Progenitor cell of endocrine pancreas (in vitro differentiated cells): Measurements from ENCODE around the gene SEMA4D. TPM values are rescaled to one million over a fixed set of nuclear protein-coding genes. Genes with fewer than 3 reads are reported as not detected.

ENCODE experiments used
- DNase-seq: peaks from one replicate; pipeline ENCODE4 v3.0.0; 2021; ENCODE audit warnings: low spot score; ENCODE audit not compliant: unreplicated experiment
- H3K27ac Mint-ChIP-seq: 2 replicates; pipeline ENCODE4 v1.8.0; 2021; ENCODE audit warnings: mild to moderate bottlenecking, moderate library complexity, mixed read lengths
- H3K27me3 Mint-ChIP-seq: 2 replicates; pipeline ENCODE4 v1.8.0; 2021; ENCODE audit warnings: mixed read lengths
- H3K36me3 Mint-ChIP-seq: 2 replicates; pipeline ENCODE4 v1.8.0; 2022; ENCODE audit warnings: mixed read lengths; ENCODE audit not compliant: insufficient read depth
- H3K4me1 Mint-ChIP-seq: 2 replicates; pipeline ENCODE4 v1.8.0; 2021; ENCODE audit warnings: low read depth, mixed read lengths
- H3K4me3 Mint-ChIP-seq: 2 replicates; pipeline ENCODE4 v1.8.0; 2021; ENCODE audit warnings: low read depth, mild to moderate bottlenecking, moderate library complexity, mixed read lengths
- H3K9me3 Mint-ChIP-seq: 2 replicates; pipeline ENCODE4 v1.8.0; 2021; ENCODE audit warnings: low read depth, mixed read lengths
- CTCF ChIP-seq: fragments of 200-600 bp; sonication (generic); IDR thresholded peaks from one replicate; pipeline ENCODE4 v1.5.0; 2021; ENCODE audit warnings: antibody characterized with exemption, mild to moderate bottlenecking; ENCODE audit not compliant: unreplicated experiment
- total RNA-seq: library from RNA; stranded (reverse); gene quantifications from 2 replicates; pipeline ENCODE4 v1.2.1, GENCODE V29; 2021

The SEMA4D gene
- total RNA-seq, 1 donor from 2014 or later, result 63.1 TPM

DNA sequence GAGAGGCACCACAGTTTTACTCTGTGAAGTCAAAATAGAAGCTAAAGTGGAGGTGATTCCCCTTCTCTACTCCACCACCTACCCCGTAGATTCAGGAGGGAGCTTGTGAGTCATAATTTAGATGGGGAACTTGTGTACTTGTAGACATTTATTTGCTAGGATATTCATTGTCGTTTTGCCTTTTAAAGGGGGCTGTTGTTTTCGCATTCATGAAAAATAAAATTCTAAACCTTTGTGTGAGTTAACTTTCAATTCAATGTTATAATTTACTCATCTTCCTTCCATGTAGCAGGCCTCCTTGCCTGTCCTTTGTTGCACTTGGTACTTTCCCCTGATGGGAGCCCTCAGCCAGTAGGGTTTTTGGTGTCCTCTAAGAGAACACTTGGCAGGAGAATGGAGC lies 157.6 kb downstream of the SEMA4D start:
- no peak for DNase-seq
- TF ChIP-seq CTCF, result no peak
- Mint-ChIP-seq H3K27ac (no peak overlapping the region), H3K4me1 (no peaks in the 10 kb centered on the region), H3K9me3 (no peaks in the 10 kb centered on the region), H3K27me3 (no peaks in the 10 kb centered on the region), H3K36me3 (peaks cover 50% of the 10 kb centered on the region), H3K4me3 (no peak overlapping the region)

GRCh38 chr9:89339807-89340206 lies 158.1 kb downstream of the SEMA4D start:
- no peak for DNase-seq
- Mint-ChIP-seq H3K36me3 (peaks cover 52% of the 10 kb centered on the region), H3K4me1 (no peaks in the 10 kb centered on the region), H3K27ac (no peak overlapping the region), H3K27me3 (no peaks in the 10 kb centered on the region), H3K4me3 (no peak overlapping the region), H3K9me3 (no peaks in the 10 kb centered on the region)
- no peak for TF ChIP-seq CTCF

DNA sequence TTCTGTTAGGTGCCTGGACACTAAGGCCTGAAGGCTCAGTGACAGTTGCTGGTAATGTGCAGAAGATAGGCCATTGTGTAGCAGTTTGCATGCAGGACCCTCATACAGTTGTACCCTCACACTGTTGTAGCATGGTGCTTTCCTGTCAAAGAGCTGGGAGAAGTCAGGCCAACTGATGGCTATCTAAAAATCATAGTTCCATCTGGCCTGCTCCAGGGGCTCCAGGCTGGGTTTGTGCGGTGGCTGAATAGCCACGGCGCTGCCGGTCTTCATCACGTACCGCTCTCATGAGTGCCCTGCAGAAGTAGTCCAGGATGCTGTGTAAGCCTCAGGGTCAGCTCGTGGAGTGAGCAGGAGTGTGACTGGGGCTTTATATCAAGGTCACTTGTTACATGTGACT lies 167.4 kb downstream of the SEMA4D start:
- Mint-ChIP-seq H3K27ac (no peak overlapping the region), H3K9me3 (no peaks in the 10 kb centered on the region), H3K27me3 (no peaks in the 10 kb centered on the region), H3K36me3 (peaks cover 24% of the 10 kb centered on the region), H3K4me3 (no peak overlapping the region), H3K4me1 (no peaks in the 10 kb centered on the region)
- TF ChIP-seq CTCF, result no peak
- DNase-seq, result no peak

- no peak overlapping the region for H3K4me3 Mint-ChIP-seq
- TF ChIP-seq CTCF, result no peak
- no peaks in the 10 kb centered on the region for H3K27me3 Mint-ChIP-seq
- peaks cover 2% of the 10 kb centered on the region for H3K4me1 Mint-ChIP-seq
- H3K9me3 Mint-ChIP-seq, result no peaks in the 10 kb centered on the region
- H3K36me3 Mint-ChIP-seq, result peaks cover 24% of the 10 kb centered on the region
- H3K27ac Mint-ChIP-seq, result no peak overlapping the region
- no peak for DNase-seq
Measured at GRCh38 chr9:89329917-89330316, 168.0 kb downstream of the SEMA4D start.

GRCh38 chr9:89328064-89328463 lies 169.8 kb downstream of the SEMA4D start:
- no peak overlapping the region for H3K4me3 Mint-ChIP-seq
- no peak for TF ChIP-seq CTCF
- DNase-seq, result no peak
- peaks cover 10% of the 10 kb centered on the region for H3K36me3 Mint-ChIP-seq
- no peaks in the 10 kb centered on the region for H3K27me3 Mint-ChIP-seq
- H3K27ac Mint-ChIP-seq, result no peak overlapping the region
- no peaks in the 10 kb centered on the region for H3K9me3 Mint-ChIP-seq
- peaks cover 6% of the 10 kb centered on the region for H3K4me1 Mint-ChIP-seq

DNA sequence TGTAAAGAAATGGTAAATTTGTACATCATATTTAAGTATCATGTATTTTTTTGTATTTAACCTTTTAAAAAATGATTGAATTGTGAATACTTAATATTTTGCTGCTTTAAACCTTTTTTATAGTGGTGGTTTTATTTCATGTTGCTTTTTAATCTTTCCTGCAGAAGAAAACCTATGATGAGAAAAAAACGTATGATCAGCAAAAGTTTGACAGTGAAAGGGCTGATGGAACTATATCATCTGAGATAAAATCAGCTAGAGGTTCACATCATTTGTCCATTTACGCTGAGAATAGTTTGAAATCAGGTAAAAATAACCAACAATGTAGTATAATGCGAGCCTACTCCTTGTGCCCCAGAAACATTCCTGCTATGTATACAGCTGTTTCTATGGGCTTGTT lies 172.2 kb downstream of the SEMA4D start:
- TF ChIP-seq CTCF, result no peak
- no peaks in the 10 kb centered on the region for H3K9me3 Mint-ChIP-seq
- H3K4me3 Mint-ChIP-seq, result no peak overlapping the region
- no peak for DNase-seq
- H3K27me3 Mint-ChIP-seq, result no peaks in the 10 kb centered on the region
- no peak overlapping the region for H3K27ac Mint-ChIP-seq
- H3K4me1 Mint-ChIP-seq, result peaks cover 10% of the 10 kb centered on the region
- H3K36me3 Mint-ChIP-seq, result peaks cover 7% of the 10 kb centered on the region
